Liver (tissue), 2 donors: Measurements from ENCODE around the gene COBL.

Source experiments
- TF ChIP-seq, protein P1 (sequence below): fragments of 150-350 bp; IDR thresholded peaks from 2 replicates; pipeline ENCODE4 v1.5.1; 2017; ENCODE audit warnings: improper control_type of control experiment, low read depth, low read length; ENCODE audit not compliant: missing input control
- TF ChIP-seq, protein P2 (sequence below): IDR thresholded peaks from 2 replicates; pipeline ENCODE4 v1.6.1; 2016; ENCODE audit warnings: antibody characterized with exemption
- donor health status: healthy.

DNA sequence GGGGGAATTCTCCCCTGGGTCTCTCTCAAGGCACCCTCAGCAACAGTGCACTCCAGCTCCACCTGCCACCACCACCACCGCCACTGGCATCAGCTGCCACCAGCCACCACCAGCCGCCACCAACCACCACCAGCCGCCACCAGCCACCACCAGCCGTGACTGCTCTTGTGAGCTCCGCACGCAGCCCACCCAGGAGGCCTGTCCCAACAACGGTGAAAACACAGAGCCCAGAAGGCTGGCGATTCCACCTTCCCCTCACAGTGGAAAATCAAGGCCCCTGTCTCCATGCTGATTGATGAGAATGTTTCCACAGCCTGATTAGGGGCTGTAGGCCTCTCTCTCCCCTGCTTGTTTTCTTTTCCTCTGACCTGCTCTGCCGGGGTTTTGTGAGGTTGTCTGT lies 41.1 kb downstream of the COBL start:
- TF ChIP-seq, protein P1, sequence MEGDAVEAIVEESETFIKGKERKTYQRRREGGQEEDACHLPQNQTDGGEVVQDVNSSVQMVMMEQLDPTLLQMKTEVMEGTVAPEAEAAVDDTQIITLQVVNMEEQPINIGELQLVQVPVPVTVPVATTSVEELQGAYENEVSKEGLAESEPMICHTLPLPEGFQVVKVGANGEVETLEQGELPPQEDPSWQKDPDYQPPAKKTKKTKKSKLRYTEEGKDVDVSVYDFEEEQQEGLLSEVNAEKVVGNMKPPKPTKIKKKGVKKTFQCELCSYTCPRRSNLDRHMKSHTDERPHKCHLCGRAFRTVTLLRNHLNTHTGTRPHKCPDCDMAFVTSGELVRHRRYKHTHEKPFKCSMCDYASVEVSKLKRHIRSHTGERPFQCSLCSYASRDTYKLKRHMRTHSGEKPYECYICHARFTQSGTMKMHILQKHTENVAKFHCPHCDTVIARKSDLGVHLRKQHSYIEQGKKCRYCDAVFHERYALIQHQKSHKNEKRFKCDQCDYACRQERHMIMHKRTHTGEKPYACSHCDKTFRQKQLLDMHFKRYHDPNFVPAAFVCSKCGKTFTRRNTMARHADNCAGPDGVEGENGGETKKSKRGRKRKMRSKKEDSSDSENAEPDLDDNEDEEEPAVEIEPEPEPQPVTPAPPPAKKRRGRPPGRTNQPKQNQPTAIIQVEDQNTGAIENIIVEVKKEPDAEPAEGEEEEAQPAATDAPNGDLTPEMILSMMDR, result no peak
- TF ChIP-seq, protein P2, sequence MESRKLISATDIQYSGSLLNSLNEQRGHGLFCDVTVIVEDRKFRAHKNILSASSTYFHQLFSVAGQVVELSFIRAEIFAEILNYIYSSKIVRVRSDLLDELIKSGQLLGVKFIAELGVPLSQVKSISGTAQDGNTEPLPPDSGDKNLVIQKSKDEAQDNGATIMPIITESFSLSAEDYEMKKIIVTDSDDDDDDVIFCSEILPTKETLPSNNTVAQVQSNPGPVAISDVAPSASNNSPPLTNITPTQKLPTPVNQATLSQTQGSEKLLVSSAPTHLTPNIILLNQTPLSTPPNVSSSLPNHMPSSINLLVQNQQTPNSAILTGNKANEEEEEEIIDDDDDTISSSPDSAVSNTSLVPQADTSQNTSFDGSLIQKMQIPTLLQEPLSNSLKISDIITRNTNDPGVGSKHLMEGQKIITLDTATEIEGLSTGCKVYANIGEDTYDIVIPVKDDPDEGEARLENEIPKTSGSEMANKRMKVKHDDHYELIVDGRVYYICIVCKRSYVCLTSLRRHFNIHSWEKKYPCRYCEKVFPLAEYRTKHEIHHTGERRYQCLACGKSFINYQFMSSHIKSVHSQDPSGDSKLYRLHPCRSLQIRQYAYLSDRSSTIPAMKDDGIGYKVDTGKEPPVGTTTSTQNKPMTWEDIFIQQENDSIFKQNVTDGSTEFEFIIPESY, result no peak
